Mucosa of descending colon (tissue), 3 donors: ENCODE results near the gene ESM1. TPM values are rescaled to one million over a fixed set of nuclear protein-coding genes. Genes with fewer than 3 reads are reported as not detected.
A peak's percentile ranks its signal among the peaks of the same experiment; 100 is the strongest.
"Not testable (repeated sequence)": the region's sequence is repeated elsewhere in the genome, so short reads cannot be mapped to it uniquely, and the experiment has no call there.

ENCODE experiments used
- ATAC-seq: fragments of 200-7000 bp; cut with Tn5 transposase; one replicate; pipeline ENCODE4 v1.9.1; 2020; ENCODE audit warnings: mild to moderate bottlenecking, moderate library complexity
- DNase-seq, 3 donors: peaks; one replicate each; pipeline ENCODE4 v3.0.0-alpha.2; 2020
- H3K36me3 ChIP-seq: fragments of 200-600 bp; one replicate; pipeline ENCODE4 v1.8.0; 2021; ENCODE audit warnings: low read depth, mild to moderate bottlenecking
- H3K4me1 ChIP-seq: fragments of 200-600 bp; one replicate; pipeline ENCODE4 v1.8.0; 2021; ENCODE audit warnings: low read depth, mild to moderate bottlenecking
- H3K4me3 ChIP-seq: fragments of 200-600 bp; one replicate; pipeline ENCODE4 v1.8.0; 2021; ENCODE audit warnings: mild to moderate bottlenecking
- H3K9me3 ChIP-seq: fragments of 200-600 bp; one replicate; pipeline ENCODE4 v1.8.0; 2021; ENCODE audit warnings: mild to moderate bottlenecking
- CTCF ChIP-seq: fragments of 200-600 bp; IDR thresholded peaks from one replicate; pipeline ENCODE4 v1.8.0; 2022; ENCODE audit warnings: antibody characterized with exemption, mild to moderate bottlenecking
- intact Hi-C, 2 donors: fragments of 100-400 bp; cut with DNase I in 1 of 2; cut with micrococcal nuclease in 1 of 2; formaldehyde crosslinking; loops; one replicate each; pipeline versions ENCODE4 v1.11.0 to v1.11.1; 2022; cut with DNase I, micrococcal nuclease
- total RNA-seq, 3 donors: library from RNA; stranded (reverse); fragmentation: NEBNext Ultra II Directional in 2 of 3; extraction: Animal tissue kit (Norgen Biotek cat#: 25700) in 2 of 3; gene quantifications; one replicate each; pipeline versions ENCODE4 v1.2.1 to v1.2.4, GENCODE V29; 2021 to 2023
- donor health status: DM: no; HTN: no; CAD: no; lungs with moderate emphysema.
- donor health status: DM: no; HTN: no; CAD: no.
- donor health status: DM: no; HTN: yes; CAD: no.

Gene ESM1
- total RNA-seq, 3 donors from 2014 or later, result not detected

- no peak for TF ChIP-seq CTCF
- intact Hi-C loops, result no loop called here
- Histone ChIP-seq H3K4me3 (no peak overlapping the region), H3K36me3 (no peaks in the 10 kb centered on the region), H3K9me3 (no peaks in the 10 kb centered on the region), H3K4me1 (no peaks in the 10 kb centered on the region)
- DNase-seq (no peak), ATAC-seq (no peak)
Measured at GRCh38 chr5:55027595-55027994, 42.2 kb upstream of the ESM1 start.

GRCh38 chr5:55022450-55022849 is 37.1 kb upstream of the ESM1 start:
- DNase-seq (no peak), ATAC-seq (peak; percentile 29)
- no peaks in the 10 kb centered on the region for H3K4me1 ChIP-seq
- no peaks in the 10 kb centered on the region for H3K9me3 ChIP-seq
- no peaks in the 10 kb centered on the region for H3K36me3 ChIP-seq
- no peak overlapping the region for H3K4me3 ChIP-seq
- intact Hi-C loops, result no loop called here
- TF ChIP-seq CTCF, result no peak

GRCh38 chr5:55021821-55022220 is 36.4 kb upstream of the ESM1 start:
- ATAC-seq, result no peak
- no peak for DNase-seq
- H3K4me3 ChIP-seq, result no peak overlapping the region
- H3K4me1 ChIP-seq, result no peaks in the 10 kb centered on the region
- TF ChIP-seq CTCF, result no peak
- no peaks in the 10 kb centered on the region for H3K9me3 ChIP-seq
- intact Hi-C loops, result no loop called here
- H3K36me3 ChIP-seq, result no peaks in the 10 kb centered on the region

- no peaks in the 10 kb centered on the region for H3K4me1 ChIP-seq
- DNase-seq (no peak), ATAC-seq (peak; percentile 16)
- no peak overlapping the region for H3K4me3 ChIP-seq
- no peak for TF ChIP-seq CTCF
- no peaks in the 10 kb centered on the region for H3K9me3 ChIP-seq
- no peaks in the 10 kb centered on the region for H3K36me3 ChIP-seq
- intact Hi-C loops, result no loop called here
Measured at GRCh38 chr5:55021410-55021809, 36.0 kb upstream of the ESM1 start.

GRCh38 chr5:55010149-55010548 is 24.8 kb upstream of the ESM1 start:
- H3K9me3 ChIP-seq, intact Hi-C loops, H3K4me1 ChIP-seq, ATAC-seq, H3K4me3 ChIP-seq, DNase-seq, H3K36me3 ChIP-seq: not testable (repeated sequence)

- H3K36me3 ChIP-seq, result no peaks in the 10 kb centered on the region
- H3K4me1 ChIP-seq, result no peaks in the 10 kb centered on the region
- intact Hi-C loops, result no loop called here
- no peaks in the 10 kb centered on the region for H3K9me3 ChIP-seq
- H3K4me3 ChIP-seq, result no peak overlapping the region
- DNase-seq (no peak), ATAC-seq (no peak)
- no peak for TF ChIP-seq CTCF
Measured at GRCh38 chr5:55004729-55005128, 19.3 kb upstream of the ESM1 start.
